SK-N-DZ (cell line): ENCODE measurements around the gene RETREG2.
A peak's percentile ranks its signal among the peaks of the same experiment; 100 is the strongest.
"Not testable (repeated sequence)": the region's sequence is repeated elsewhere in the genome, so short reads cannot be mapped to it uniquely, and the experiment has no call there.

Experiments used
- DNase-seq: peaks from one replicate; pipeline ENCODE4 v3.0.0-alpha.2; 2015; ENCODE audit warnings: low spot score

Gene RETREG2

GRCh38 chr2:219186754-219187456 is 8.8 kb downstream of the RETREG2 start:
- no peak for DNase-seq

GRCh38 chr2:219197388-219197787 is 19.3 kb downstream of the RETREG2 start:
- no peak for DNase-seq

DNA sequence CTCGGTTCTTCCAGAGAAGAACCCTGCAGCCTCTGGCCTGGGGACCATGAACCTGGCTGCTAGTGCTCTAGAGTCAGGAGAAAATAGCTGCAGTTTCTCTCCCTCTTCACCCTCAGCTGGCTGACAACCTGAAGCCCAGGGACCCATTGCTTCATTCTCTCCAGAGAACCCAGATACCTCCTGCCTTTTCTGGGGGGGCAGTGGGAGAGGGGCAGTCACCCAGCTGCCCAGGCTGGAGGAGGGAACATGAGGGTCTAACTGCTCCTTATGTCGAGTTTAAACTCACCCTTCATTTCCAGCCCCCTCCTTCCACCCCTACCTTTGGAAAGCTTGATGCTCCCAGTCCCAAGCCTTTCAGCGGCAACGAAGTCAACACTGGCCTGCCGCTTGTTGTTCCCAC is 20.9 kb downstream of the RETREG2 start:
- DNase-seq: no peak

DNA sequence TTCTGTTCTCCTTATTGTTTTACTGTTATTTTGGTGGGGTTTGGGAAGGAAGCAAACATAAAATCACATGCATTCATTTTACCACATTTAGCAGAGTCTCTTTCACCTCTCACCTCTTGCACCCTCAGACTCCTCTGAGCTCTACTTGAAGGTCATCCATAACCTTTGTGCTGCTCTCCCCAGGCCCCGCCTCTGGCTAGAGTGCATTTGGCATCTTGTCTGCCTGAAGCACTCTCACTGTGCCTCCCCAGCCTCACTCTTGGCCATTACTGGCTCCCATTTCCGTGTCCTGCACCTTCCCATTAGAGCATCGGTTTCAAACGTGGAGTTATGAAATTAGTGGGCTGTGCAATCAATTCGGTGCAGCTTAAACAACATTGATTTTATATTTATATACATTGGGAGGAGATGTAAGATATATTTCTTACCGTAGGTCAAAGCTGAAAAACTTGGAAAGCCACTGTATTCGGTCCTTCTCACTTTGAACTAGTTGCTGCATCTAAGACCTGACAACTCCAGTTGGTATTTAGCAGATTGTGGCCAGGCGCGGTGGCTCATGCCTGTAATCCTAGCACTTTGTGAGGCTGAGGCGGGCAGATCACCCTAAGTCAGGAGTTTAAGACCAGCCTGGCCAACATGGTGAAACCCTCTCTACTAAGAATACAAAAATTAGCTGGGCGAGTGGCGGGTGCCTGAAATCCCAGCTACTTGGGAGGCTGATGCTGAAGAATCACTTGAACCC is 21.6 kb downstream of the RETREG2 start:
- no peak for DNase-seq

DNA sequence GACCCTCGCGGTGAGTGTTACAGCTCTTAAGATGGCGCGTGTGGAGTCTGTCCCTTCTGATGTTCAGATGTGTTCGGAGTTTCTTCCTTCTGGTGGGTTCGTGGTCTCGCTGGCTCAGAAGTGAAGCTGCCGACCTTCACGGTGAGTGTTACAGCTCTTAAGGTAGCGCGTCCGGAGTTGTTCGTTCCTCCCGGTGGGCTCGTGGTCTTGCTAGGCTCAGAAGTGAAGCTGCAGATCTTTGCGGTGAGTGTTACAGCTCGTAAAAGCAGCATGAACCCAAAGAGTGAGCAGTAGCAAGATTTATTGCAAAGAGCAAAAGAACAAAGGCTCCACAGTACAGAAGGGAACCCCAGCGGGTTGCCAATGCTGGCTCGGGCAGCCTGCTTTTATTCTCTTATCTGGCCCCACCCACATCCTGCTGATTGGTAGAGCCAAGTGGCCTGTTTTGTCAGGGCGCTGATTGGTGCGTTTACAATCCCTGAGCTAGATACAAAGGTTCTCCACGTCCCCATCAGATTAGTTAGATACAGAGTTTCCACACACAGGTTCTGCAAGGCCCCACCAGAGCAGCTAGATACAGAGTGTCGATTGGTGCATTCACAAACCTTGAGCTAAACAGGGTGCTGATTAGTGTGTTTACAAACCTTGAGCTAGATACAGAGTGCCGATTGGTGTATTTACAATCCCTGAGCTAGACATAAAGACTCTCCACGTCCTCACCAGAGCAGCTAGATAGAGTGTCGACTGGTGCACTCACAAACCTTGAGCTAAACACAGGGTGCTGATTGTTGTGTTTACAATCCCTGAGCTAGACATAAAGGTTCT is 22.6 kb downstream of the RETREG2 start:
- not testable (repeated sequence) for DNase-seq

GRCh38 chr2:219201331-219201730 is 23.3 kb downstream of the RETREG2 start:
- not testable (repeated sequence) for DNase-seq

DNA sequence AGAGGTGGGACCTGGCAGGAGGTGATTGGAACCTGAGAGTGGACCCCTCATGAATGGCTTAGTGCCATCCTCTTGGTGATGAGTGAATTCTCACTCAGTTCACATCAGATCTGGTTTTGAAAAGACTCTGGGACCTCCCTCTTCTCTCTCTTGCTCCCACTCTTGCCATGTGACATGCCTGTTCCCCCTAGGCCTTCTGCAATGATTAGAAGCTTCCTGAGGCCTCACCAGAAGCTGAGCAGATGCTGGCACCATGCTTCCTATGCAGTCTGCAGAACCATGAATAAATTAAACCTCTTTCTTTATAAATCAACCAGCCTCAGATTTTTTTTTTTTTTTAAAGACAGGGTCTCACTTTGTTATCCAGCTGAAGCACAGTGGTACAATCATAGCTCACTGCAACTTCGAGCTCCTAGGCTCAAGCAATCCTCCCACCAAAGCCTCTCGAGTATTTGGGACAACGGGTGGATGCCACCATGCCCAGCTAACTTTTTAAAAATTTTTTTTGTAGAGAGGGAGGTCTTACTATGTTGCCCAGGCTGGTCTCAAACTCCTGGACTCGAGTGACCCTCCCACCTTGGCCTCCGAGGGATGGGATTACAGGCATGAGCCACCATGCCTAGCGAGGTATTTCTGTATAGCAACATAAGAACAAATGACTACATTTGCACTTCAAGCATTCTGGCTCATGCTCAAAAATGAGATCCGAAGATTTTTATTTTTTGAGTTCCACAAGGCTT is 26.5 kb downstream of the RETREG2 start:
- no peak for DNase-seq

- DNase-seq: no peak
Observed at GRCh38 chr2:219205165-219205538, 27.1 kb downstream of the RETREG2 start.

GRCh38 chr2:219205981-219206327 is 27.9 kb downstream of the RETREG2 start:
- no peak for DNase-seq

DNA sequence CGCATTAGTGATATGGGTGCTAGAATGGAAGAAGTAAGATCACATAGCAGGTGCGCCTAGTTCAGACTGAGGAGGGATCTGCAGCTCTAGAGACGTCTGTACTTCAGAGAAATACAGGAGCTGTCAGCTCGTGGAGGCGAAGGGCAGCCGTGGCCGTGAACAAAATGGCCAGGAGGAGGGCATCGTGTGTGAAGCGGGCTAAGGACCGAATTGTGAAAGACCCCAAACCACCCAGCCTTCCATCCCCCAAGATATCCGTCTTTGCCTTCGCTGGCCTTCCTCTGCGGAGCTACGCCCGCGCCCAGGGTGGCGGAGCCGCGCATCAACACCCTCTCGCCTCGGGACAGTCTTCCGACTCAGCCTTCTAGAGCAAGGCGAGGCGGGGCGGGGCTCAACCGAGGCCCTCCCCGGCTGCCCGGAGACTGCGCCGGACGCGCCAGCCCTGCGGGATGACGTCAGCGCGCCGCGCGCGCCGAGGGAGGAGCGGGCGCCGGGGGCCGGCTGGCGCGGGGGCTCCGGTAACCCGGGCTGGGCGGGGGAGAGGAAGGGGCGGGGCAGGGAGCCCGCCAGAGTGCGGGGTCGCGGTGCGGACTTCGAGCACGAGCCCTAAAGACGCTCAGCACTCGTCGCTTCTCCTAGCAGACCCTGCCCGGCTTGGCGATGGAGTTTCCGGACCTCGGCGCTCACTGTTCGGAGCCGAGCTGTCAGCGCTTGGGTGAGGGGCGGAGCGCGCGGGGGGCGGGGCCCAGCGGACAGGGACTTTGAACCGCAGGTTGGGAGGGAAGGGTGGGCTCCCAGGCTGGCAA is 28.5 kb downstream of the RETREG2 start, which contains the start of gene ZFAND2B:
Gene ZFAND2B (plus strand): TSS at position 455 of the 806 bp plus-strand sequence. CDS start 206 bp downstream, at position 661.
- peak; percentile 93 for DNase-seq

- DNase-seq: no peak
Observed at GRCh38 chr2:219207134-219207883, 29.2 kb downstream of the RETREG2 start.

DNA sequence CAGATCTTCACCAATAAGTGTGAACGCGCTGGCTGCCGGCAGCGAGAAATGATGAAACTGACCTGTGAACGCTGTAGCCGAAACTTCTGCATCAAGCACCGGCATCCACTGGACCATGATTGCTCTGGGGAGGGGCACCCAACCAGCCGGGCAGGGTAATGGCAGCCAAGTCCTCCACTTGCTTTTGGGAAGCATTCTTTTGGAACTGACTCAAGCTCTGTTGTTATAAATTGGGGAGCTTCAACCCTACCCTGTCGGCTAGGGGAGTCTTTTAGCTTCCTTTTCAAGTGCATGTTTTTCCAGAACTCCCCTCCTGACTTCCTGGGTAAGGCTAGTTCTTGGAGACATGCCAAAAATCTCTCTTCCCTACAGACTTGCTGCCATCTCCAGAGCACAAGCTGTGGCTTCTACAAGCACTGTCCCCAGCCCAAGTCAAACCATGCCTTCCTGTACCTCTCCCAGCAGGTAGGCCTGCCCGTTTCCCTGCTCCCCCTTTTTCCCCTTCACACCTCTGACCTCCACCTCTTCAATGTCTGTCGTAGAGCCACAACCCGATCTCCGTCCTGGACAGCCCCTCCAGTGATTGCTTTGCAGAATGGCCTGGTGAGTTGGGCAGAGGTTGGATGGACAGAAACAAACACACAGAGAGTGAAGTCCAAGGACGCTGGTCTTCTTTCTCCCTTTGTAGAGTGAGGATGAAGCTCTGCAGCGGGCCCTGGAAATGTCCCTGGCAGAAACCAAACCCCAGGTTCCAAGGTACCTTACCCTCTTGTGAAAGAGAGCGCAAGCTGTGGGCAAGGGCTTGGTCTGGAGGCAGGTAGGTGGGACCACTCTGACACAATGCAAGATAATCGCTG is 30.0 kb downstream of the RETREG2 start:
- DNase-seq: no peak

DNA sequence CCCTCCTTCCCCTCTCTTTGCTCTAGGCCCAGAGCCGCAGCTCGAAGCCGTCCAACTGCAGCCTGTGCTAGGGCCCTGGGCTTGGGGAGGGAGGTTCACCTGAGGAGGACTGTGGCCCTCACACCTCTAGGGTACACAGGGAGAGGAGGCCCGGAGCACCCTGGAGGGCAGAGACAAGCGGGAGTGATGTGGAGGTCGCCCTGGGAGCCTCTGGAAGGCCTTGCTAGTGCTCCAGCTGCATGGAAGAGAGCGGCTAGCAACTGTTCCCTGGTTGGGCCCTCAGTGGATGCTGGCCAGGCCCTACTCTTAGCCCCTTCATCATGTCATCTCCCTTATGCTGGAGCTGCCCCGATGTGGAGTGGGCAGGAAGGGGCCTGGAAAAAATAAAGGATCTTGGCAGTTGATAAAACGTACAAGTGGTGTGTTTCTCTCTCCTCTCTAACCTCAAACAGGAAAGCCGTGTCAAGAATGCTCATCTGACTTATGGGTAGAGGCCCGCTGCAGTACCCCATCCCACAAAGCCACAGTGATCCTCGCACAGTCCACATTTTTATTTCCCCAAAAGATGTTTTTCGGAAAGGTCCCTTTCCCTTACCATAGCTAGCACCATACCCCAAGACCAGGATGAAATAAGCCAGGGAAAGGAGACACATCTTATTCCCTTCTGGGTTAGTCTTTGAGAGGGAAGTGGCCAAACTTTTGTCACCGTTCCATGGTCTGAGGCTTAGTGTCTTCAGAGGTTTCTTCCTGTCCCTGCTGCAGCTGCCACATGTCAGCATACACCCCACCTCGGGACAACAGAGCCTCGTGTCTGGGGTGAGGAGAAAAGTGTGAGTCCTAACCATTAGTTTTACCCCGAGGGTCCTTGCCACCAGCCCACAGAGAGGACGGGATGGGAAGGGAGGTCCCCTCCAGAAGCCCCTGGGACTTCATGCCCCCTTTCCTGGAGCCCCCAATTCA is 31.4 kb downstream of the RETREG2 start:
- no peak for DNase-seq

DNA sequence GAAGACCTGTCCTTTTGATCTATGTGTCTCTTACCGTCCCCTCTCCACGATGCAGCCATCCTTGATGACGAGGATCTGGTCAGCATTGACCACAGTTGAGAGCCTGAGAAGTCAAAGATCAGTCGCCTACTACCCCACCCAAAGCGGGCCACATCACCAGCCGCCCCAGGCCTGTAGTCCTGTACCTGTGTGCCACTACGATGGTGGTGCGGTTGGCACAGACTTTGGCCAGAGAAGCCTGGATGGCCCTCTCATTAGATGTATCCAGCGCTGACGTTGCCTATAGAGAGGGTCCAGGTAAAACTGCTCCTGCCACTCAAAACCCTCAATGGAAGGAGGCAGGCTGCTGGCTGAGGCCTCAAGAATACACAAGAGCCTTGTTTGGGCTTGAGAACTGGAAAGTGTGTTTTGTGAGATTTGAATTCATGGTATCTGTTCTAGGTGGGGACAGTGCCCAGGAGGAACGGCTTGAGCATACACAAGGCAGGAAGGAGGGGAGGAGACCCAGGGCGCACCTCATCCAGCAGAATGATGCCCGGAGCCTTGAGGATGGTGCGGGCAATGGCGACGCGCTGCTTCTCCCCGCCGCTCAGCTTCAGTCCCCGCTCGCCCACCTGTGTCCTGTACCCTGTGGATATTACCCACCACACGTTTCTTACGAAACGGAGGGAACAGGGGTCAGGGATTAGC is 32.3 kb downstream of the RETREG2 start:
- DNase-seq: no peak

GRCh38 chr2:219210886-219211362 is 32.8 kb downstream of the RETREG2 start:
- DNase-seq: no peak

- DNase-seq: no peak
Observed at GRCh38 chr2:219213026-219213415, 34.9 kb downstream of the RETREG2 start.

DNA sequence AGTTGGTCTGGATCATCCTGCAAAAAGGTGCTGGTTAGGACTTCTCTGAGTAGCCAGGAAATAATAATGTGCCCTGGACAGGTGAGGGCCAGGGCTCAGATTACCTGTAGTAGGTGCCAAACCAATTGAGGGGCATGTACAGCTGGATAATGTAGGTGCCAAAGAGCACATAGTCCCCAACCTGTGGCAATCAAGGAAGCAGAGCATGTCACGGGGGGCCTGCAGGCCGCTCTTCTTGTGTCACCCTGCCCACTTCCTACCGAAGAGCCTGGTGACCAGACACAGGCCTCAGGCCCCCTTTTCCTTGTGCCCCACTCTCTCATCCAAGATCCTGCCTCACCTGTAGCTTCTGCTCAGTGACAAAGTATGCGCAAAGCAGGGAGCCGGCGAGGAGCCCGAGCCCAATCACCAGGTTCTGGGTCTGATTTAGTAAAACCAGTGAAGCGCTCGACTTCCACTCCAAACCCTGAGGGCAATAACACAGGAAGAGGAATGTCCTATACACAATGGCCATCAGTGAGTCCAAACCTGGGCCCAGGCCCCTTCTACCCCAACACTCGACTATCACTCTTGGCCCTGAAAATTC is 35.5 kb downstream of the RETREG2 start:
- no peak for DNase-seq
